ENCODE data around the gene BRAF. TPM values are rescaled to one million over a fixed set of nuclear protein-coding genes. Genes with fewer than 3 reads are reported as not detected.

The BRAF gene
- total RNA-seq, 1 donor from 2014 or later = 52.8 TPM

- peaks cover 8 to 15% of the 10 kb centered on the region in 2 donors for H3K36me3 ChIP-seq
- no peaks in the 10 kb centered on the region for H3K9me3 ChIP-seq
- no peaks in the 10 kb centered on the region for H3K4me1 ChIP-seq
- no peak for DNase-seq (ENCODE audit: extremely low spot score in 2 of 2)
- H3K27me3 ChIP-seq = no peaks in the 10 kb centered on the region
- TF ChIP-seq POLR2A (IDR thresholded peaks at IDR 0.05) (no peak), POLR2AphosphoS5 (IDR thresholded peaks at IDR 0.05; ENCODE audit: insufficient read depth in 1 of 2, low read depth in 1 of 2) (no peak), CTCF (IDR thresholded peaks at IDR 0.05) (no peak)
- H3K27ac ChIP-seq = no peak overlapping the region
- intact Hi-C loops (cut with DNase I) = no loop called here
- H3K4me3 ChIP-seq = no peak overlapping the region
Measured at GRCh38 chr7:140734729-140735128, 190.0 kb downstream of the BRAF start.

GRCh38 chr7:140734096-140734495 is 190.6 kb downstream of the BRAF start:
- no peaks in the 10 kb centered on the region for H3K9me3 ChIP-seq
- H3K4me1 ChIP-seq = no peaks in the 10 kb centered on the region
- H3K36me3 ChIP-seq = peaks cover 8 to 9% of the 10 kb centered on the region in 2 donors
- no peak overlapping the region for H3K4me3 ChIP-seq
- H3K27me3 ChIP-seq = no peaks in the 10 kb centered on the region
- TF ChIP-seq CTCF (IDR thresholded peaks at IDR 0.05) (no peak), POLR2A (IDR thresholded peaks at IDR 0.05) (no peak), POLR2AphosphoS5 (IDR thresholded peaks at IDR 0.05; ENCODE audit: insufficient read depth in 1 of 2, low read depth in 1 of 2) (no peak)
- no peak overlapping the region for H3K27ac ChIP-seq
- intact Hi-C loops (cut with DNase I) = no loop called here
- no peak for DNase-seq (ENCODE audit: extremely low spot score in 2 of 2)

- H3K4me3 ChIP-seq = no peak overlapping the region
- no peak for DNase-seq (ENCODE audit: extremely low spot score in 2 of 2)
- no peaks in the 10 kb centered on the region for H3K4me1 ChIP-seq
- H3K27me3 ChIP-seq = no peaks in the 10 kb centered on the region
- intact Hi-C loops (cut with DNase I) = no loop called here
- H3K27ac ChIP-seq = no peak overlapping the region
- no peaks in the 10 kb centered on the region for H3K36me3 ChIP-seq
- H3K9me3 ChIP-seq = no peaks in the 10 kb centered on the region
- no peak for TF ChIP-seq POLR2A (IDR thresholded peaks at IDR 0.05)
Measured at GRCh38 chr7:140732416-140732815, 192.3 kb downstream of the BRAF start.

GRCh38 chr7:140726281-140726680 is 198.4 kb downstream of the BRAF start:
- H3K36me3 ChIP-seq = peaks cover 0 to 6% of the 10 kb centered on the region in 2 donors
- H3K27ac ChIP-seq = no peak overlapping the region
- no peaks in the 10 kb centered on the region for H3K27me3 ChIP-seq
- no peak for TF ChIP-seq CTCF (IDR thresholded peaks at IDR 0.05)
- TF ChIP-seq POLR2AphosphoS5 (IDR thresholded peaks at IDR 0.05; ENCODE audit: insufficient read depth in 1 of 2, low read depth in 1 of 2) = no peak
- TF ChIP-seq POLR2A (IDR thresholded peaks at IDR 0.05) = no peak
- no peak for DNase-seq (ENCODE audit: extremely low spot score in 2 of 2)
- intact Hi-C loops (cut with DNase I) = no loop called here
- H3K4me3 ChIP-seq = no peak overlapping the region
- no peaks in the 10 kb centered on the region for H3K4me1 ChIP-seq
- H3K9me3 ChIP-seq = no peaks in the 10 kb centered on the region

GRCh38 chr7:140724706-140725105 is 200.0 kb downstream of the BRAF start:
- peaks cover 0 to 6% of the 10 kb centered on the region in 2 donors for H3K36me3 ChIP-seq
- TF ChIP-seq POLR2A (IDR thresholded peaks at IDR 0.05) = no peak
- no peak for TF ChIP-seq CTCF (IDR thresholded peaks at IDR 0.05)
- no peak for TF ChIP-seq POLR2AphosphoS5 (IDR thresholded peaks at IDR 0.05; ENCODE audit: insufficient read depth in 1 of 2, low read depth in 1 of 2)

More at GRCh38 chr7:140724706-140725105, 200.0 kb downstream of the BRAF start:
- intact Hi-C loops (cut with DNase I) = no loop called here
- H3K9me3 ChIP-seq = no peaks in the 10 kb centered on the region
- no peak overlapping the region for H3K4me3 ChIP-seq
- no peaks in the 10 kb centered on the region for H3K27me3 ChIP-seq
- H3K4me1 ChIP-seq = no peaks in the 10 kb centered on the region
- no peak for DNase-seq (ENCODE audit: extremely low spot score in 2 of 2)
- H3K27ac ChIP-seq = no peak overlapping the region
